GM12873 (cell line): ENCODE data around the gene P3H2.

Source experiments
- TF ChIP-seq, protein P1 (sequence below): IDR thresholded peaks from 2 replicates; pipeline ENCODE4 v1.5.1; 2012; ENCODE audit warnings: low read depth, mild to moderate bottlenecking, moderate library complexity, low read length, control low read depth; ENCODE audit not compliant: insufficient read depth; ENCODE audit errors: missing control alignments

P3H2 gene

DNA sequence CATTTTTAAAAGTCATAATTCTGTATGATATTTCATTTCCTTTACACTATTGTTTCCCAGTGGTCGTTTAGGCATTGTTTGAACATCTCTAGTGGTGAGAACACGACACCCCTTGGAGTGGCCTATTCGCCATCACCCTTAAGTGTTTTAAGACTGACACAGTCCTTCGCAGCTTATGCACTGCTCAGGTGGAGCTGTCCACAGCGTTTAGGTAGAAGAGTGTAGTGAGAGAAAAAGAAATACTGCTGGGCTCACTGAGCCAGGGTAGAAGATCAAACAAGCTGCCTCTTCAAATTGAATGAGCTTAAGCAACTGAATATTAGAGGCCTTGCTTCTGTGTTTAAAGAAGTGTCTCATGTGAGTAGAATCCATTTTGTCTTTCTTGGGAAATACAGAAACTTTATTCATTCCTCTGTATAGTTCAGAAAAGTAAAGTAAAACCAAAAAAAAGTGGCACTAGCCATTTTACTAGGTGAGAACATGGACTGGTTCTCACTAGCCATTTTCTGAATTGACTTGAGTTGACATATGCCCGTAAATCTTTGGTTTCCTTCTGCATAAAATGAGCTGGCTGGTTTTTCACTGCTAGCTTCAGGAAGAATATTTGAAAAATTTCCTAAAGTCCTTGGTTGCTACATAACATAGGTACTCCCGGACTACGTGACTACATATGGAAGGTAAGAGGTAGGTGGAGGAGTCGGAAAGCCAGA lies 155.9 kb downstream of the P3H2 start:
- TF ChIP-seq, protein P1, sequence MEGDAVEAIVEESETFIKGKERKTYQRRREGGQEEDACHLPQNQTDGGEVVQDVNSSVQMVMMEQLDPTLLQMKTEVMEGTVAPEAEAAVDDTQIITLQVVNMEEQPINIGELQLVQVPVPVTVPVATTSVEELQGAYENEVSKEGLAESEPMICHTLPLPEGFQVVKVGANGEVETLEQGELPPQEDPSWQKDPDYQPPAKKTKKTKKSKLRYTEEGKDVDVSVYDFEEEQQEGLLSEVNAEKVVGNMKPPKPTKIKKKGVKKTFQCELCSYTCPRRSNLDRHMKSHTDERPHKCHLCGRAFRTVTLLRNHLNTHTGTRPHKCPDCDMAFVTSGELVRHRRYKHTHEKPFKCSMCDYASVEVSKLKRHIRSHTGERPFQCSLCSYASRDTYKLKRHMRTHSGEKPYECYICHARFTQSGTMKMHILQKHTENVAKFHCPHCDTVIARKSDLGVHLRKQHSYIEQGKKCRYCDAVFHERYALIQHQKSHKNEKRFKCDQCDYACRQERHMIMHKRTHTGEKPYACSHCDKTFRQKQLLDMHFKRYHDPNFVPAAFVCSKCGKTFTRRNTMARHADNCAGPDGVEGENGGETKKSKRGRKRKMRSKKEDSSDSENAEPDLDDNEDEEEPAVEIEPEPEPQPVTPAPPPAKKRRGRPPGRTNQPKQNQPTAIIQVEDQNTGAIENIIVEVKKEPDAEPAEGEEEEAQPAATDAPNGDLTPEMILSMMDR, result no peak

DNA sequence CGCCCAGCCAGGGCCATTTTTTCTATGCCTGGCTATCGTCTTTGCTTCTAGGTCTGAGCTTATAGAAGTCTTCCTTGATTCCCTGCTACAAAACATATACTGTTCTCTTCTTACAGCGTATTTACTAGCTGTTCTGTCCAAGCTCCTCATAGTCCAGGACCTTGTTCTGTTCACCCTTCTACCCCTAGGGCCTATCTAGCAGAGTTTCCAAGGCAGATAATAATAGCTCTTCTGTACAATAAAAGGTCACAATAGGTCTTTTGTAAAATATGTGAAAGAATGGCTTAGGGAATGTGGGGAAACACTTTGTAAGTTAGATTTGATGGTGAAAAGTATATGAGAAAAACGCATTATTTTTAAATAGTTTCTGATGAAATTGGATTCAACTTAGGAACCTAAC lies 158.2 kb downstream of the P3H2 start:
- TF ChIP-seq, protein P1, result no peak

DNA sequence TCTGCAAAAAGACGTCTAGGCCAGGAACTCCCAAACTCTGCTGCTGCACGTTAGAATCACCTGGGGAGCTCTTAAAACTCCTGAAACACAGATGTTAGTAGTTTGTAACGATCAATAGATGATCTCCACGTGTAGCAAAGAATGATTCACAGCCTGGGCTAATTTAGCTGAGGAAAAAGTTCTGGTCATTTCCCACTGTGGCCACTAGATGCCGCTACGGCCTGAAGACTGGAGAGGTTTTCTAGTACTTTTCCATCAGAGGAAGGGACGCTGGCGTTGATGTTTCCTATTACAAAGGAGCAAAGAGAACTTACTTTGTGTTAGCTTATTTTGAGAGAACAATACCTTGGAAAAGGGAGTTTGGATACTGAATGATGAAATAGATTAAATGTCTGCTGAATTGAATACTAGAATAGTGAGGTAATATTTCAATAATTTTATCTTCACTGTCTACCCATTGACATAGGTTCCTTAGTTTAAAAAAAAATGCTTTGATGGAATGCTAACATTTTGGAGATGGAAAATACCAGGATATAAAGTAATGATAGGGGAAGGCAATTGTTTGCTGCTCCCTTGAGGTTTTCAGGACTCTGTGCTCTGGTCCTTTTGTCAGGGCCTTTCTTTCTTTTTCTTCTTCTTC lies 159.1 kb downstream of the P3H2 start:
- TF ChIP-seq, protein P1, result peak; percentile 88

DNA sequence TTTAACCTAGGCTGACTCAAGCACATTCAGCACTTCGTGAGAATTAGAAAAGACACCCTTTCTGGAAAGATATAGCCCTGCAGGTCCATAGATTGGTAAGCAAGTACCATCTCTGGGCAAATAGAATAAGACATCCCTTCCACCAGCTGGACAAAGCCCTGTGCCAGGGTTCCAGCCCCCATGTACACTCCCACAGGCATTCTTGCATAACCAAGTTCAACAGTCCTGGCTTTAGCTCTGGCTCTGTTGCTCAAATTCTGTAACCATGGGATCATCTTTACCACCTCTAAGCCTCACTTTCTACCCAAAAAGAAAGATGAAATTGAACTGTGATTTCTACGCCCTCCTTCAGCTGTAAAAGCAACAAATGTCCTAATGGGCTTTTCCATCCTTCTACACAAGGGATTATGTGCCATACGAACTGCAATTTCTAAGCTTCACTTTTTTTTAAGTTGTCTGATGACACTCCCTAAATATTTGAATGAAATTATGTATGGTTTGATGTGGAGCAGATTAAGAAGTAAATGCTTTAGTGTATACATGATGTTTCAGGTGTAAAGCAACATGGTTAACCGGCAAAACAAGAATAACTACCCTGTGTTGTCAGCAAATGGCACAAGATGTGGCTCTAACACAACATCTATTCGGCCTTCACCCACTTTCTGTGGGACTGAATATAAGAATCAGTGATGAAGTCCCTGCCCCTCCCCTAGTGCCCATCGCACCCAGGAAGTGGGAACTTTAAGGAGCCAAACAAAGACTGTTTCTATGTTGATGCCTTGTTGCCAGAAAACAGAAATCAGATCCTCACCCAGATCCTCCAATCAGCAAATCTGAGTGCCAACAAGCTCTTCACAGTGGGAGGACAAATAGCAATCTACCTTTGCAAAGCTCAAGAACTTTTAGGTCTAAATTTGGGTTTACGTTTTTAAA lies 165.7 kb downstream of the P3H2 start:
- TF ChIP-seq, protein P1, result no peak

DNA sequence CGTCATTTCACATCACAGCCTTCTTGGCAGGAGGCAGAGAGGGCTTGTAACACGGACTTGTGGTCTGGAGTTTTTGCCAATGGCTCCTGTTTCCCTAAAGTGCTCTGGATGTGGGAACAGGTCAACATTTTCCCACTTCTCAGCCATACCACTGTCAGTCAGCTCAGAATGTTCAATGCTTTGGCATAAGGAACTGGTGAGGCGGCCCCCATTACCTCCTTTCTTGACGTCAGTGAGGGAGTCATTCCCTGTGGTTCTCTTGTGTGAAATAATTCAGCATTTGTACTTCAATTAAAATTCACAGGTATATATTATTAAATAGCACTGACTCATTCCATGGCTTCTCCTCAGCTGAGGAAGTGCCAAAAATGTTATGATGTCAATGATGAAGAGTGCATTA lies 167.1 kb downstream of the P3H2 start:
- TF ChIP-seq, protein P1, result no peak

DNA sequence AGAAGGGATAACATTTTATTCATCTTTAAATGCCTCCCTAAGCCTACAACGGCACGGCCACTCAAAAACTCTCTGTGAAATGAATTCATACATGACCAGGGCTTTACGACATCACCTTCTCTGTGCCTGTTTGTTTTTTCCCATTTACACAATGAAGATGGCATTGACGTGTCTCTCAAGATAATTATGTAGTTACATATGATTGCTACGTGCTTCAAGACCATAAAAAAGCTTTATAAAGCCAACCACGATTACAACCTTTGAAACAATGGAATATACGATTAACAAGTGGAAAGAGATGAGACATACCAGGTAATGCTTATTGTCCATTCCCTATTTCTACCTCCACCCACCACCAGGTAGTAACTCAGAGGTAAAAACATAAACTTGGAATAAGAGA lies 168.4 kb downstream of the P3H2 start:
- TF ChIP-seq, protein P1, result no peak

DNA sequence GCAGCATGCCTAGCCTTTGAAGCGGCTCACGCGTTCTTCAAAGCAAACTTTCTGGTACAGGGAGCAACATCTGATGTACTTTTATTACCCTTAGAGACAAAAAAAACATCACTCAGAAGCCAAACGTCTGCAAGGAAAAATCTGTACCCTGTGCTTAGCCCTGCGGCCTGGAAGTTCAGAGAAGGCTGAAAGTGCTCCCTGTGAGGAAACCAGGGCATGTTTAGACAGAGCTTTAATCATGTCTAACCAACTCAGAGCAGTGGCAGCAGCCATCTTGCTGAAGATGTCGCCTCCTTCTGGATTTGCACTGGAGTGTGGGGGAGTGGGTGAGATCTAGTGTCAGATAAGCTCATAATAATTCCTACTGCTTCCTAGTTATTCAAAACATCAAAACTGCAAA lies 170.4 kb downstream of the P3H2 start:
- TF ChIP-seq, protein P1, result no peak
